Fibroblast of pulmonary artery (primary cell): ENCODE measurements around the gene OR56B4.

ENCODE experiments used
- DNase-seq: peaks from one replicate; pipeline ENCODE4 v3.0.0-alpha.2; 2010; ENCODE audit warnings: low read depth
- H3K4me3 ChIP-seq: replicated peaks from 2 replicates; pipeline ENCODE4 v1.5.1; 2011; ENCODE audit warnings: low read depth, mild to moderate bottlenecking, control low read depth, low read length, moderate library complexity
- TF ChIP-seq, protein P1 (sequence below): IDR thresholded peaks from 2 replicates; pipeline ENCODE4 v1.5.1; 2011; ENCODE audit warnings: mild to moderate bottlenecking, control low read depth, low read length, inconsistent platforms; ENCODE audit errors: missing control alignments

Gene OR56B4

DNA sequence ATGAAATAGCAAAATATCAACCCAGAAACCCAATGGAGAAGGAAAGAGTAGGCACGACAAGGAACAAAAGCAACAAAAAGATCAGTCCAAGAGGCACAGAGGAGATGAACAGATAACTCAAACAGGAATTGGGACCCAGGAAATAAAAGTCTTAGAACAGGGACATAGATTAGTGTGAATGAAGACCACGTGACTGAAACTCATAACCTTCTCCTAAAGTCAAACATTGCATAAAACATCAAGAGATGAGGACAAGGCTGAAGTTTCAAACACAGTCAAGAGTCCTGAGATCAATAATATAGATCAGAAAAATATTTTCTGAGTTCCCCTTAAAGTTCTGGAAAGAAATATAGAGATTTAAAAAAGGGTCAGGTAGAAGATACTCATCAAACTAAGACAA is 24.4 kb upstream of the OR56B4 start:
- H3K4me3 ChIP-seq: no peak overlapping the region
- no peak for DNase-seq
- TF ChIP-seq, protein P1, sequence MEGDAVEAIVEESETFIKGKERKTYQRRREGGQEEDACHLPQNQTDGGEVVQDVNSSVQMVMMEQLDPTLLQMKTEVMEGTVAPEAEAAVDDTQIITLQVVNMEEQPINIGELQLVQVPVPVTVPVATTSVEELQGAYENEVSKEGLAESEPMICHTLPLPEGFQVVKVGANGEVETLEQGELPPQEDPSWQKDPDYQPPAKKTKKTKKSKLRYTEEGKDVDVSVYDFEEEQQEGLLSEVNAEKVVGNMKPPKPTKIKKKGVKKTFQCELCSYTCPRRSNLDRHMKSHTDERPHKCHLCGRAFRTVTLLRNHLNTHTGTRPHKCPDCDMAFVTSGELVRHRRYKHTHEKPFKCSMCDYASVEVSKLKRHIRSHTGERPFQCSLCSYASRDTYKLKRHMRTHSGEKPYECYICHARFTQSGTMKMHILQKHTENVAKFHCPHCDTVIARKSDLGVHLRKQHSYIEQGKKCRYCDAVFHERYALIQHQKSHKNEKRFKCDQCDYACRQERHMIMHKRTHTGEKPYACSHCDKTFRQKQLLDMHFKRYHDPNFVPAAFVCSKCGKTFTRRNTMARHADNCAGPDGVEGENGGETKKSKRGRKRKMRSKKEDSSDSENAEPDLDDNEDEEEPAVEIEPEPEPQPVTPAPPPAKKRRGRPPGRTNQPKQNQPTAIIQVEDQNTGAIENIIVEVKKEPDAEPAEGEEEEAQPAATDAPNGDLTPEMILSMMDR: no peak

DNA sequence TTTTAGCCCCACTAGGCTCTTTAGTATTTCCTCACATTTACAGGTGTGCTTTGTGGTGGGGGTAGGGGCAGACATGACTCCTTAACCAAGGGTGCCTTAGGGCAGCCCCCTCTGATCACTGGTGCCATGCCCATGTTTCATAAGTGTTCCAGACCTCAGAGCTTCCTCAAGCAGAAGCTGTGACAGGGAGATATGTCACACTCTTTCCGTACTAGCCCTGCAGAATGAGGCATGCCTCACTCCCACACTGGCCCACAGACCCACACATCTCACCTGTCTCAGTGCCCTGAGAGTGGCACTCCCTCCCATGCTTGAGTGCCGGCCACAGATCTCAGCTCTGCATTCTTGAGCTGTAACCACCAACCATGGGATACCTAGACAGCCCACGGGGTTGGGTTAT is 22.9 kb upstream of the OR56B4 start:
- no peak overlapping the region for H3K4me3 ChIP-seq
- no peak for DNase-seq
- TF ChIP-seq, protein P1: no peak

DNA sequence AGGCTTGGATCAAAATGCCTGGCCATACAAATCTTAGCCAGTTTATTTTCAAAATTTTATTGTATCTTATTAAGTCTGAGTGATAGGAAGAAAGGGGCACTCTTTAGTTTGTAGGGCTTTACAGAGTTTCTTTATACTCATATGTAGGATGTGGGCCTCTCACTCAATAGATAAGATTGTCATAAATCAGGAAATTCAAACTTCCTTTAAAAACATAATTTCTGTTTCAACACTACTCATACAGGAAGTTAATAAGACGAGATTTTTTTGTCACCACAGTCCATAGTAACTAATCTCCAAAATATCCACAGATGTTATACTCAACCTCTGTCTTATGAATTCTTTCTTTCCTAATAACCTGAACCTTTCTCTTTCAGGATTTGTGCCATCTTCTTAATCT is 13.3 kb upstream of the OR56B4 start:
- TF ChIP-seq, protein P1: no peak
- DNase-seq: peak; percentile 10
- H3K4me3 ChIP-seq: no peak overlapping the region

DNA sequence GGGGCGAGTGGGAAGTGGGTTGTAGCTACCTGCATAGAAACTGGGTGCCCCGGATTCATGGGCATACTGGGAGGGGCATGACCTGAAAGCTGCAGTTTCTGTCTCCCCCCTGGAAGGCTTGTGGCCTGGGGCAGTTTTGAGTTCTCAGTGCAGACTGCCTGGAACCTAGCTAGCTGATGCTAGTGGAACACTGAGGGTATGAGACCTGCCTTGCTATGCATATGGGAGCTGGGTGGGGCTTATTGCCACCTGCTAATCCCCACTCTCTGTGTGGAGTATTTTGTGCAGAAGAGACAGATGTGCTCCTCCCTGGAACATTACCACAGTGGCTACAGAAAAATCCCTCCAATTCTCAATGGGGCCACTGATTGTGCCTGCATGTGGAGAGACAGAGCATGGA is 11.7 kb upstream of the OR56B4 start:
- DNase-seq: no peak
- H3K4me3 ChIP-seq: no peak overlapping the region
- TF ChIP-seq, protein P1: no peak

DNA sequence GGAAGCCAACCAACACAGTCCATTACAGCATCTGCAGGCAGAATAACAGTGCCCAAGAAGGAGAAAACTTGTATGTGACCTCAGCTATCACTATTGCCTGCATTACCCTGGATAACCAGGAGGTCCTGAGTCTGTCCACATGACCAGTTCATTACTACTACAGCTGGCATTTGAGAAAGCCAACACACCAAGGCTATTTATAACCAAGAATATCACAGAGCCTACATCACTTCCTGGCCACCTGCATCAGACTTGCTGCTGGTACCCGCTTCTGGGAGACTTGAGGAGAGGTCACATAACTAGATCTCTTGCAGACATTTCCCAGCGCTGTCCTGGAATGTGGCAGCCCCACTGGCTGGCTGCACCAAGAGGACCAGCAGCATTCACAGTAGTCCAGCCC is 11.1 kb upstream of the OR56B4 start:
- TF ChIP-seq, protein P1: no peak
- DNase-seq: peak; percentile 21
- no peak overlapping the region for H3K4me3 ChIP-seq

DNA sequence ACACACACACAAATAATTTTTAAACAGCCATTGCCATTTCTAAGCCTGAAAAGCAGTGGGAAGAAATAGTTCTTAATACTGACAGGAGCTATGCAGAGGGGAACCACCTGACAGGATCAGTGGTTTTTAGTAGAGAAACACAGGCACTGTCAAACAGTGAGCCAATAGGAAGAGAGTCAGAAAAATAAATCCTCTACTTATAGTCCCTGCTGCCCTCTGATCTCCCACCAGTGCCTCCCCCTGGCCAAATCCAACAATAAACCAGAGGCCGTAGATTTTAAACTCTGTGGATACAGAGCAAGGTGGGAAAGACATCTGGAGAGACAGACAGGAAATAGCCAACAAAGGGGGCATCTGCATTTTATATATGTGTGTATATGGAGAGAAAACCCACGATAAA is 7.9 kb upstream of the OR56B4 start:
- H3K4me3 ChIP-seq: no peak overlapping the region
- DNase-seq: no peak
- TF ChIP-seq, protein P1: no peak

DNA sequence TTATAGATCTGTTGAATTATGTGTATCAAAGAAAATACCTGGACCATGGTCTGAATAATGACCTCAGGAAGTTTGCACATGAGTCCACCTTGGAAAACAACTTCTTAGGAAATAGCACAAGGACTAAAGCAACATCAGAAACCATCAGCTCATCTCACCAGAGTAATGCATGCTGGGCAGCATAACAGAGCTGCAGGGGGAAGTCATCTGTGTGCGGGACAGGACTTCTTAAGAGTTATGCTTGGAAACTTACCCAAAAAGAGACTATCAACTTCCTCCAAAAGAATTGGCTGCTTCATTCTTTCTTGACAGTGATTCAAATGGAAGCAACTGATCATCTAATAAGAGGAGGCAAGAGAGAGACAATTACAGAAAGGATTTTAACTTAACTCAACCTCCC is 2.5 kb downstream of the OR56B4 start:
- no peak overlapping the region for H3K4me3 ChIP-seq
- DNase-seq: no peak
- TF ChIP-seq, protein P1: no peak
